ENCODE data around the gene PIGV. TPM values are rescaled to one million over a fixed set of nuclear protein-coding genes. Genes with fewer than 3 reads are reported as not detected.

PIGV gene
- total RNA-seq, 1 experiment from 2014 or later: 7.5 TPM

- H3K9me3 Mint-ChIP-seq: no peaks in the 10 kb centered on the region; a peak in 1 of 5 replicates
- Histone ChIP-seq H3K79me1 (ENCODE audit: insufficient read depth, low read depth, low read length, poor library complexity, severe bottlenecking) (peaks cover 3% of the 10 kb centered on the region), H2AFZ (ENCODE audit: low read length) (no peak overlapping the region), H3K23ac (ENCODE audit: insufficient read length, low read depth, low read length) (no peak overlapping the region), H3K14ac (ENCODE audit: insufficient read depth, low read length) (no peak overlapping the region), H3K27me3 (ENCODE audit: insufficient read depth, low read length) (no peaks in the 10 kb centered on the region), H2BK20ac (ENCODE audit: low read depth, low read length, poor library complexity, severe bottlenecking) (no peak overlapping the region), H3K4me1 (ENCODE audit: insufficient read depth, low read length) (no peaks in the 10 kb centered on the region), H3K9me3 (ENCODE audit: control insufficient read depth, low read depth, low read length) (no peaks in the 10 kb centered on the region), H3K23me2 (ENCODE audit: insufficient read length, low read depth, low read length, poor library complexity, severe bottlenecking) (peaks cover 7% of the 10 kb centered on the region), H2BK12ac (ENCODE audit: insufficient read length, low read depth, low read length) (no peak overlapping the region), H3K4ac (ENCODE audit: low read depth, low read length) (no peak overlapping the region), H3K27ac (ENCODE audit: insufficient read length, low read depth, low read length) (no peak overlapping the region), H4K20me1 (ENCODE audit: control insufficient read depth, insufficient read depth, insufficient read length) (no peaks in the 10 kb centered on the region), H2AK5ac (ENCODE audit: insufficient read length, low read length) (no peak overlapping the region), H4K5ac (ENCODE audit: insufficient read length, low read depth, low read length) (no peak overlapping the region), H2BK120ac (ENCODE audit: low read depth, low read length, poor library complexity, severe bottlenecking) (no peak overlapping the region), H3K4me2 (ENCODE audit: insufficient read depth, insufficient read length, low read length) (no peak overlapping the region), H4K8ac (replicated peaks; ENCODE audit: insufficient read length, low read depth, low read length) (no peak overlapping the region), H3T11ph (ENCODE audit: low read length) (no peak overlapping the region), H2BK15ac (ENCODE audit: low read depth, low read length) (no peak overlapping the region), H2BK5ac (ENCODE audit: insufficient read length, low read length) (no peak overlapping the region), H3K79me2 (ENCODE audit: insufficient read depth, low read length) (no peaks in the 10 kb centered on the region; the same call in 1 of the 2 replicates), H4K91ac (ENCODE audit: insufficient read length, low read depth, low read length) (no peak overlapping the region), H3K18ac (ENCODE audit: insufficient read length, low read depth, low read length) (no peak overlapping the region), H3K9ac (ENCODE audit: extremely low read depth, insufficient read length, low read length) (no peak overlapping the region), H3K56ac (ENCODE audit: insufficient read length, low read depth, low read length) (no peak overlapping the region)
- no peaks in the 10 kb centered on the region; the same call in 1 of the 2 replicates for H3K27me3 Mint-ChIP-seq (ENCODE audit: low read depth)
- H3K4me1 Mint-ChIP-seq: peaks cover 24 to 25% of the 10 kb centered on the region in 2 experiments
- TF ChIP-seq CTCF (conservative IDR thresholded peaks at IDR 0.05): no peak
- no peak overlapping the region for H3K27ac Mint-ChIP-seq
- H3K36me3 Mint-ChIP-seq (ENCODE audit: insufficient read depth in 1 of 3, low read depth in 3 of 3): peaks cover 26 to 41% (median 34%) of the 10 kb centered on the region in 3 experiments
- H3K4me3 Mint-ChIP-seq: no peak overlapping the region
- DNase-seq: no peak
- WGBS (ENCODE audit: extremely low coverage, insufficient read length, low lambda C conversion rate): no CpG with 5 or more reads among the region's 3 CpGs
Observed at GRCh38 chr1:26831059-26831458, 43.3 kb downstream of the PIGV start.
